HG03064 (cell line): Measurements from ENCODE around the gene DEFB128.
"Not testable (repeated sequence)": the region's sequence is repeated elsewhere in the genome, so short reads cannot be mapped to it uniquely, and the experiment has no call there.

ENCODE experiments used
- ATAC-seq: cut with Tn5 transposase; IDR thresholded peaks from one replicate; pipeline ENCODE4 v1.9.1; 2021; ENCODE audit warnings: low read depth; ENCODE audit not compliant: unreplicated experiment

The DEFB128 gene

GRCh38 chr20:189611-190010 lies at the start of gene DEFB128:
DEFB128 (minus strand) TSS chr20:189711; CDS start chr20:189623, 88 bp downstream.
- no peak for ATAC-seq

GRCh38 chr20:237929-238328 lies 48.4 kb upstream of the DEFB128 start:
- no peak for ATAC-seq

GRCh38 chr20:237489-237888 lies 48.0 kb upstream of the DEFB128 start:
- ATAC-seq: no peak

- no peak for ATAC-seq
Observed at GRCh38 chr20:235891-236290, 46.4 kb upstream of the DEFB128 start.

GRCh38 chr20:227439-228105 lies 38.1 kb upstream of the DEFB128 start:
- ATAC-seq: no peak

- ATAC-seq: no peak
Observed at GRCh38 chr20:226958-227357, 37.4 kb upstream of the DEFB128 start, which contains the start of gene DEFB129. DEFB129 (plus strand) TSS chr20:227258; CDS start chr20:227289, 31 bp downstream.

- not testable (repeated sequence) for ATAC-seq
Observed at GRCh38 chr20:225879-226278, 36.4 kb upstream of the DEFB128 start.

- no peak for ATAC-seq
Observed at GRCh38 chr20:221258-221830, 31.8 kb upstream of the DEFB128 start.

- no peak for ATAC-seq
Observed at GRCh38 chr20:219290-220115, 30.0 kb upstream of the DEFB128 start.

GRCh38 chr20:217266-217665 lies 27.8 kb upstream of the DEFB128 start:
- no peak for ATAC-seq

- no peak for ATAC-seq
Observed at GRCh38 chr20:215796-216195, 26.3 kb upstream of the DEFB128 start.

- ATAC-seq: no peak
Observed at GRCh38 chr20:214383-214782, 24.9 kb upstream of the DEFB128 start.

- no peak for ATAC-seq
Observed at GRCh38 chr20:210809-211502, 21.4 kb upstream of the DEFB128 start.

- no peak for ATAC-seq
Observed at GRCh38 chr20:208942-209566, 19.5 kb upstream of the DEFB128 start.

- ATAC-seq: not testable (repeated sequence)
Observed at GRCh38 chr20:203630-204029, 14.1 kb upstream of the DEFB128 start.

- no peak for ATAC-seq
Observed at GRCh38 chr20:199996-200395, 10.5 kb upstream of the DEFB128 start.

GRCh38 chr20:198225-198624 lies 8.7 kb upstream of the DEFB128 start:
- no peak for ATAC-seq

GRCh38 chr20:187733-188132 lies 1.8 kb downstream of the DEFB128 start:
- no peak for ATAC-seq

GRCh38 chr20:184288-184687 lies 5.2 kb downstream of the DEFB128 start:
- ATAC-seq: no peak

- ATAC-seq: no peak
Observed at GRCh38 chr20:168876-169275, 20.6 kb downstream of the DEFB128 start.
